ENCODE data around the gene ADCK1.

DNA sequence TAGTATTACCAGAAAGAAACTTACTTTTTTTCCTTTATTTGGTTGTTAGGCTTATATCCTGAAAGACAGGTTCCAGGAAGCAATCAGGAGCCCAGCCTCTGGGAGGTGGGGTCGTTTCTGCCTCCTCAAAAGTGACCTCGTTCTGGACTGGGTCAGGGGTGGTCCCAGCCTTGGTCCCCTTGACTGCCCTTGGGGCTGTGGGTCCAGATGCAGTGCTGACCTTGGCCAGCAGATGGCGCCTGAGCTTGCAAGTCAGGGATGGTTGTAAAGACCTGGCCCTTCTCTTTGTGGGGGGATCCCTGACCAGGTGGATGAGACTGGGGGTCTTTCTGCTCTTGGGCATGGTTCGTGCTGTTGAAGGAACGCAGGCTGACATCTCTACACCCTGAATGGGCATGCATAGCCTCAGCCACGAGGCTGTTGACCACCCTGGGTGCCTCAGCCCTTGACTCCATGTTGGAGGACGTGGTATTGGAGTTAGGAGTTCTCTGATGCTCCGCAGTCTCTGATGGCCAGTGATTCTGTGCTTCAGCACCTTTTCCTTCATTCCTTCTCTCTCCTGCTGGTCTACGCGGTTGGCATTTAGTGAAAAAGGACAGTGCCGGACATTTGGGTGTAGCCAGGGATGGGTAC, 62.4 kb downstream of the ADCK1 start:
- TF ChIP-seq, protein P1, sequence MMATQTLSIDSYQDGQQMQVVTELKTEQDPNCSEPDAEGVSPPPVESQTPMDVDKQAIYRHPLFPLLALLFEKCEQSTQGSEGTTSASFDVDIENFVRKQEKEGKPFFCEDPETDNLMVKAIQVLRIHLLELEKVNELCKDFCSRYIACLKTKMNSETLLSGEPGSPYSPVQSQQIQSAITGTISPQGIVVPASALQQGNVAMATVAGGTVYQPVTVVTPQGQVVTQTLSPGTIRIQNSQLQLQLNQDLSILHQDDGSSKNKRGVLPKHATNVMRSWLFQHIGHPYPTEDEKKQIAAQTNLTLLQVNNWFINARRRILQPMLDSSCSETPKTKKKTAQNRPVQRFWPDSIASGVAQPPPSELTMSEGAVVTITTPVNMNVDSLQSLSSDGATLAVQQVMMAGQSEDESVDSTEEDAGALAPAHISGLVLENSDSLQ (IDR thresholded peaks at IDR 0.05): no peak
- TF ChIP-seq ZNF384 (IDR thresholded peaks at IDR 0.05): no peak
- TF ChIP-seq SP1 (IDR thresholded peaks at IDR 0.05): no peak
- no peak for TF ChIP-seq FOXK2 (IDR thresholded peaks at IDR 0.05)
- TF ChIP-seq TARDBP (IDR thresholded peaks at IDR 0.05): no peak
- TF ChIP-seq ELF4 (IDR thresholded peaks at IDR 0.05): no peak
- TF ChIP-seq SUZ12 (IDR thresholded peaks at IDR 0.05): no peak
- TF ChIP-seq BHLHE40 (IDR thresholded peaks at IDR 0.05; ENCODE audit: borderline replicate concordance): no peak
- TF ChIP-seq FOXM1 (IDR thresholded peaks at IDR 0.05; ENCODE audit: borderline replicate concordance): no peak

Data from HEK293T (cell line).